Epithelial cell of esophagus (primary cell): ENCODE results near the gene GORASP1.
A peak's percentile ranks its signal among the peaks of the same experiment; 100 is the strongest.

Experiments used
- DNase-seq: peaks from one replicate; pipeline ENCODE4 v3.0.0; 2010; ENCODE audit warnings: low read depth
- H3K4me3 ChIP-seq: 2 replicates; pipeline ENCODE4 v1.5.1; 2011; ENCODE audit warnings: mild to moderate bottlenecking, low read length, control low read depth
- CTCF ChIP-seq: IDR thresholded peaks from 2 replicates; pipeline ENCODE4 v1.5.1; 2011; ENCODE audit warnings: low read depth, mild to moderate bottlenecking, low read length, control low read depth, inconsistent platforms; ENCODE audit not compliant: insufficient read depth; ENCODE audit errors: missing control alignments

The GORASP1 gene

GRCh38 chr3:39127908-39128304 is 20.5 kb upstream of the GORASP1 start:
- no peak overlapping the region for H3K4me3 ChIP-seq
- TF ChIP-seq CTCF, result no peak
- no peak for DNase-seq

GRCh38 chr3:39127269-39127907 is 20.0 kb upstream of the GORASP1 start:
- DNase-seq, result no peak
- H3K4me3 ChIP-seq, result no peak overlapping the region
- TF ChIP-seq CTCF, result no peak

- peak; percentile 56 for TF ChIP-seq CTCF
- H3K4me3 ChIP-seq, result no peak overlapping the region
- DNase-seq, result peak; percentile 50
Observed at GRCh38 chr3:39126532-39127071, 19.2 kb upstream of the GORASP1 start.

- no peak overlapping the region for H3K4me3 ChIP-seq
- DNase-seq, result peak; percentile 37
- no peak for TF ChIP-seq CTCF
Observed at GRCh38 chr3:39125841-39126500, 18.5 kb upstream of the GORASP1 start.

GRCh38 chr3:39124876-39125840 is 17.7 kb upstream of the GORASP1 start:
- peak; percentile 53 for DNase-seq
- no peak overlapping the region for H3K4me3 ChIP-seq
- peak; percentile 56 for TF ChIP-seq CTCF

- no peak for DNase-seq
- no peak for TF ChIP-seq CTCF
- no peak overlapping the region for H3K4me3 ChIP-seq
Observed at GRCh38 chr3:39122813-39123212, 15.4 kb upstream of the GORASP1 start.
